Measurements from ENCODE around the gene SNX6.
"Not testable (repeated sequence)": the region's sequence is repeated elsewhere in the genome, so short reads cannot be mapped to it uniquely, and the experiment has no call there.

DNA sequence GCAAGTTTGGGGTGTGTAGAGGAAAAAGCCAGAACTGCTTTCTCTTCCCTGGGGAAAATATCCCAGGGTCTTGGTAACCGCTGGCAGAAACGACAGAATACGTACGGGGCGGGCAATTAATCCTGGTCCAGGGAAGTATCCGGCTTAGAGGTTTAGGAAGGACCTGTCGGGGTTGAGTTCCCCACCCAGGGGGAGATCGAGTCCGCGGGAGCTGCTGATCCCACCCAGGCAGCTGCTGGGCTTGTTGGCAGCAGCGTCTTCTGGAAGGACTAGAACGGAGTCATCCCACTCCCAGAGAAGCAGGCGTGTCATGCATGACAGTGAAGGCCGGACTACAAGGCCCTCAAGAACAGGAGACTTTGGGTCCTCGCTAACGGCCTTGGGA lies 82.8 kb downstream of the SNX6 start:
- TF ChIP-seq, protein P1, sequence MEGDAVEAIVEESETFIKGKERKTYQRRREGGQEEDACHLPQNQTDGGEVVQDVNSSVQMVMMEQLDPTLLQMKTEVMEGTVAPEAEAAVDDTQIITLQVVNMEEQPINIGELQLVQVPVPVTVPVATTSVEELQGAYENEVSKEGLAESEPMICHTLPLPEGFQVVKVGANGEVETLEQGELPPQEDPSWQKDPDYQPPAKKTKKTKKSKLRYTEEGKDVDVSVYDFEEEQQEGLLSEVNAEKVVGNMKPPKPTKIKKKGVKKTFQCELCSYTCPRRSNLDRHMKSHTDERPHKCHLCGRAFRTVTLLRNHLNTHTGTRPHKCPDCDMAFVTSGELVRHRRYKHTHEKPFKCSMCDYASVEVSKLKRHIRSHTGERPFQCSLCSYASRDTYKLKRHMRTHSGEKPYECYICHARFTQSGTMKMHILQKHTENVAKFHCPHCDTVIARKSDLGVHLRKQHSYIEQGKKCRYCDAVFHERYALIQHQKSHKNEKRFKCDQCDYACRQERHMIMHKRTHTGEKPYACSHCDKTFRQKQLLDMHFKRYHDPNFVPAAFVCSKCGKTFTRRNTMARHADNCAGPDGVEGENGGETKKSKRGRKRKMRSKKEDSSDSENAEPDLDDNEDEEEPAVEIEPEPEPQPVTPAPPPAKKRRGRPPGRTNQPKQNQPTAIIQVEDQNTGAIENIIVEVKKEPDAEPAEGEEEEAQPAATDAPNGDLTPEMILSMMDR (IDR thresholded peaks at IDR 0.05; ENCODE audit: borderline replicate concordance, extremely low read depth, low read length, poor library complexity, severe bottlenecking): not testable (repeated sequence)
- TF ChIP-seq EZH2 (IDR thresholded peaks at IDR 0.05; ENCODE audit: borderline replicate concordance, low read depth, low read length, severe bottlenecking): not testable (repeated sequence)

All from DND-41 (cell line).